ENCODE results near the gene BCKDK.

BCKDK gene

GRCh38 chr16:31085873-31086628, 22.1 kb upstream of the BCKDK start:
- DNase-seq (ENCODE audit: low read depth) = no peak
- no peak for TF ChIP-seq POLR2A (IDR thresholded peaks at IDR 0.05; ENCODE audit: extremely low read depth, insufficient read length)
- TF ChIP-seq MYC (IDR thresholded peaks at IDR 0.05; ENCODE audit: low read depth, low read length) = no peak
- no peak for TF ChIP-seq MAX (IDR thresholded peaks at IDR 0.05; ENCODE audit: low read depth, low read length)
- no peak for TF ChIP-seq CTCF (IDR thresholded peaks at IDR 0.05; ENCODE audit: low read depth, low read length)
- no peak overlapping the region for H3K4me3 ChIP-seq (ENCODE audit: low read depth, low read length)

- H3K4me3 ChIP-seq (ENCODE audit: low read depth, low read length) = no peak overlapping the region
- DNase-seq (ENCODE audit: low read depth) = no peak
- TF ChIP-seq POLR2A (IDR thresholded peaks at IDR 0.05; ENCODE audit: extremely low read depth, insufficient read length) = no peak
- no peak for TF ChIP-seq MYC (IDR thresholded peaks at IDR 0.05; ENCODE audit: low read depth, low read length)
- no peak for TF ChIP-seq MAX (IDR thresholded peaks at IDR 0.05; ENCODE audit: low read depth, low read length)
- TF ChIP-seq CTCF (IDR thresholded peaks at IDR 0.05; ENCODE audit: low read depth, low read length) = no peak
Observed at GRCh38 chr16:31086629-31086906, 21.6 kb upstream of the BCKDK start.

GRCh38 chr16:31087481-31087880, 20.7 kb upstream of the BCKDK start:
- no peak overlapping the region for H3K4me3 ChIP-seq (ENCODE audit: low read depth, low read length)
- DNase-seq (ENCODE audit: low read depth) = no peak
- TF ChIP-seq MYC (IDR thresholded peaks at IDR 0.05; ENCODE audit: low read depth, low read length) = no peak
- TF ChIP-seq CTCF (IDR thresholded peaks at IDR 0.05; ENCODE audit: low read depth, low read length) = no peak

- no peak for DNase-seq (ENCODE audit: low read depth)
- H3K4me3 ChIP-seq (ENCODE audit: low read depth, low read length) = no peak overlapping the region
- TF ChIP-seq CTCF (IDR thresholded peaks at IDR 0.05; ENCODE audit: low read depth, low read length) (no peak), MYC (IDR thresholded peaks at IDR 0.05; ENCODE audit: low read depth, low read length) (no peak), MAX (IDR thresholded peaks at IDR 0.05; ENCODE audit: low read depth, low read length) (no peak), POLR2A (IDR thresholded peaks at IDR 0.05; ENCODE audit: extremely low read depth, insufficient read length) (no peak)
Observed at GRCh38 chr16:31087971-31088370, 20.2 kb upstream of the BCKDK start.

GRCh38 chr16:31088459-31089183, 19.6 kb upstream of the BCKDK start, which contains the start of gene PRSS53:
TSS of gene PRSS53 (minus strand) at chr16:31088943. CDS start at chr16:31088809, 134 bp downstream.
- no peak within 1 kb of the TSS for H3K4me3 ChIP-seq (ENCODE audit: low read depth, low read length)
- no peak for DNase-seq (ENCODE audit: low read depth)
- no peak for TF ChIP-seq CTCF (IDR thresholded peaks at IDR 0.05; ENCODE audit: low read depth, low read length)
- no peak for TF ChIP-seq POLR2A (IDR thresholded peaks at IDR 0.05; ENCODE audit: extremely low read depth, insufficient read length)
- TF ChIP-seq MYC (IDR thresholded peaks at IDR 0.05; ENCODE audit: low read depth, low read length) = no peak
- no peak for TF ChIP-seq MAX (IDR thresholded peaks at IDR 0.05; ENCODE audit: low read depth, low read length)
